ENCODE measurements around the gene WDR45B.
A peak's percentile ranks its signal among the peaks of the same experiment; 100 is the strongest.
"Not testable (repeated sequence)": the region's sequence is repeated elsewhere in the genome, so short reads cannot be mapped to it uniquely, and the experiment has no call there.

WDR45B gene

DNA sequence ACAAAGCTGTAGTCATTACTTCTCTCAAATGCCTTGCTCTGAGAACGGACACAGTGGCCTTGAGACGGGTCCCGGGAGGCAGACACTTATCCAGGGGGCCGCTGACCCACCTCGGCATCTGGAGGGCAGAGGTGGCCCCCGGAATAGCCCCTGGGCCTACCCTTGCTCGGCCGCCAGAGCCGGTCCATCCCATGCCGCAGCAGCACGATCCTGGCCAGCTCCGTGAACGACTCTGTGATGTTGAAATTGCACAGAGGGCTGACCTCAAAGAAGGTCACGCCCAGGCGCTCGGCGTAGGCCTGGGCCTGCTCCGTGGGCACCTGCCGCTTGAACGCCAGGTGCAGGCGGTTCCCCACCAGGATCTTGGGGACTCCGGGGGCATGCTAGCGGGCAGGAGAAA, 10.1 kb upstream of the WDR45B start:
- DNase-seq = no peak
- in situ Hi-C loops (cut with HindIII; ENCODE audit: low pct_ligation_motif_present, low sequenced_read_pairs) = no loop called here
- Histone ChIP-seq H3K27ac (no peak overlapping the region), H3K27me3 (replicated peaks) (no peaks in the 10 kb centered on the region), H3K36me3 (replicated peaks) (no peaks in the 10 kb centered on the region), H3K4me3 (ENCODE audit: low read depth, low read length) (no peak overlapping the region)
- TF ChIP-seq, protein P1, sequence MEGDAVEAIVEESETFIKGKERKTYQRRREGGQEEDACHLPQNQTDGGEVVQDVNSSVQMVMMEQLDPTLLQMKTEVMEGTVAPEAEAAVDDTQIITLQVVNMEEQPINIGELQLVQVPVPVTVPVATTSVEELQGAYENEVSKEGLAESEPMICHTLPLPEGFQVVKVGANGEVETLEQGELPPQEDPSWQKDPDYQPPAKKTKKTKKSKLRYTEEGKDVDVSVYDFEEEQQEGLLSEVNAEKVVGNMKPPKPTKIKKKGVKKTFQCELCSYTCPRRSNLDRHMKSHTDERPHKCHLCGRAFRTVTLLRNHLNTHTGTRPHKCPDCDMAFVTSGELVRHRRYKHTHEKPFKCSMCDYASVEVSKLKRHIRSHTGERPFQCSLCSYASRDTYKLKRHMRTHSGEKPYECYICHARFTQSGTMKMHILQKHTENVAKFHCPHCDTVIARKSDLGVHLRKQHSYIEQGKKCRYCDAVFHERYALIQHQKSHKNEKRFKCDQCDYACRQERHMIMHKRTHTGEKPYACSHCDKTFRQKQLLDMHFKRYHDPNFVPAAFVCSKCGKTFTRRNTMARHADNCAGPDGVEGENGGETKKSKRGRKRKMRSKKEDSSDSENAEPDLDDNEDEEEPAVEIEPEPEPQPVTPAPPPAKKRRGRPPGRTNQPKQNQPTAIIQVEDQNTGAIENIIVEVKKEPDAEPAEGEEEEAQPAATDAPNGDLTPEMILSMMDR (IDR thresholded peaks at IDR 0.05; ENCODE audit: low read depth, low read length, missing control alignments) = no peak

DNA sequence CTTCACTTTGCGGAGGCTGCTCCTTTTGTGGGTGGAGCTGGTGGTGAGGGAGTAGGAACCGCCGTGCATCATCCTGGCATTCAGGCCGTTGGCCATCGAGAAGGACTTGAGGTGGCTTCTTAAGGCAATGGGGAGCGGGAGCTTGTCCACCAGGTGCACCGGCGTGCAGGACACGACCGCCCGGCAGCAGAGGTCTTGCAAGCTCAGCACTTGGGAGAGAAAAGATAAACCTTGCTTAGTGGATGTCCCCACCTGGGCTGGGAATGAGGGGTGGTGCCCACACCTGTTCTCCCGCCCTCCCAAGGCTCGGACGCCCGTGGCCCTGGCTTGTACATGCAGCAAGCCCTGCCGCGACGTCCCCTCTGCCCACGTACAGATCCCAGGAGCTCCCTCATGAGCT, 9.7 kb upstream of the WDR45B start:
- in situ Hi-C loops (cut with HindIII; ENCODE audit: low pct_ligation_motif_present, low sequenced_read_pairs) = no loop called here
- H3K36me3 ChIP-seq (replicated peaks) = no peaks in the 10 kb centered on the region
- no peak overlapping the region for H3K27ac ChIP-seq
- TF ChIP-seq, protein P1 (IDR thresholded peaks at IDR 0.05; ENCODE audit: low read depth, low read length, missing control alignments) = no peak
- no peak overlapping the region for H3K4me3 ChIP-seq (ENCODE audit: low read depth, low read length)
- DNase-seq = no peak
- H3K27me3 ChIP-seq (replicated peaks) = no peaks in the 10 kb centered on the region

DNA sequence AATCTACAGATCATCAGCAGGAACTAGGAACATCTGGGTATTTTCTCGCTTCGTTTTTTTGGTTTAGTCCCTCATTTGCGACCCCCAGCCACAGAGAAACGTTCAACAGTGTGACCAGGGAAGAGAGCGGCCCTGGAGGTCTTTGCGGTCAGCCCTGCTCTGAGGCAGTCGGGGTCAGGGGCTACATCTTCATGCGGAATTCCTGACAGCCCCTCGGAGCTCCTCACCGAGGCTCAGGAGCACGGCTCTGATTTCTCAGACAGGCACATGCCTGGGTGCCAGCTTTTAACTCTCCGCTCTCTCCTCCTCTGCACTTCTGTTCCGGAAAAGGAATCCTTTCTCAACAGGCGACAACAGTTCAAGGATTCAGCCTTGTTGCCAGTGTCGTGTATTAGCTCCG, 8.0 kb upstream of the WDR45B start:
- DNase-seq = no peak
- TF ChIP-seq, protein P1 (IDR thresholded peaks at IDR 0.05; ENCODE audit: low read depth, low read length, missing control alignments) = no peak
- Histone ChIP-seq H3K36me3 (replicated peaks) (no peaks in the 10 kb centered on the region), H3K4me3 (ENCODE audit: low read depth, low read length) (no peak overlapping the region), H3K27me3 (replicated peaks) (no peaks in the 10 kb centered on the region), H3K27ac (no peak overlapping the region)
- in situ Hi-C loops (cut with HindIII; ENCODE audit: low pct_ligation_motif_present, low sequenced_read_pairs) = no loop called here

GRCh38 chr17:82655523-82655922, 7.3 kb upstream of the WDR45B start:
- no peaks in the 10 kb centered on the region for H3K27me3 ChIP-seq (replicated peaks)
- TF ChIP-seq, protein P1 (IDR thresholded peaks at IDR 0.05; ENCODE audit: low read depth, low read length, missing control alignments) = no peak
- no peaks in the 10 kb centered on the region for H3K36me3 ChIP-seq (replicated peaks)
- H3K27ac ChIP-seq = no peak overlapping the region
- no peak overlapping the region for H3K4me3 ChIP-seq (ENCODE audit: low read depth, low read length)
- no peak for DNase-seq
- in situ Hi-C loops (cut with HindIII; ENCODE audit: low pct_ligation_motif_present, low sequenced_read_pairs) = no loop called here

DNA sequence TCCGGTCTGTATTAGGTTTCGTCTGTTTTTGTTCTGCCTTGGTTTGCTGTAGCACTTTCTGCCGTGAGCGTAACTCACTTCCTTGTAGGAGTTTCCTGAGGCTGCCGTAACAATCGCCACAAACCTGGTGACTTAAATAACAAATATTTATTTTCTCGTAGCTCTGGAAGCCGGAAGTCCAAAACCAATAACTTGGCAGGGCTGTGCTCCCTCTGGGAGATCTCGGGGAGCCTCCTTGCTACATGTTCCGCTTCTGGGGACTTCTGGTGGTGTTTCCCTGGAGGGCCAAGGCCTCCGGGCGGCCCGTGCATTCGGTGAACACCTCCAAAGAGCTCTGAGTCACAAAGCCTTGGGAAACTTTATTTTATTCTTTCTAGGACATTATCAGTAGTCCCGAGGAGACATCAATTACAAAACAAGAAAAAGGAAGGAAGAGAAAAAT, 6.8 kb upstream of the WDR45B start:
- in situ Hi-C loops (cut with HindIII; ENCODE audit: low pct_ligation_motif_present, low sequenced_read_pairs) = no loop called here
- H3K4me3 ChIP-seq (ENCODE audit: low read depth, low read length) = no peak overlapping the region
- H3K36me3 ChIP-seq (replicated peaks) = no peaks in the 10 kb centered on the region
- no peaks in the 10 kb centered on the region for H3K27me3 ChIP-seq (replicated peaks)
- H3K27ac ChIP-seq = no peak overlapping the region
- peak; percentile 10 for DNase-seq
- TF ChIP-seq, protein P1 (IDR thresholded peaks at IDR 0.05; ENCODE audit: low read depth, low read length, missing control alignments) = no peak

- DNase-seq; H3K4me3 ChIP-seq (ENCODE audit: low read depth, low read length); H3K27ac ChIP-seq; in situ Hi-C loops (cut with HindIII; ENCODE audit: low pct_ligation_motif_present, low sequenced_read_pairs); H3K27me3 ChIP-seq (replicated peaks); H3K36me3 ChIP-seq (replicated peaks): not testable (repeated sequence)
Measured at GRCh38 chr17:82654611-82655010, 6.4 kb upstream of the WDR45B start.
